GM12878 (cell line): ENCODE data around the gene LCP1.

ENCODE experiments used
- CHD4 ChIP-seq: fragments of 200-600 bp; sonication (generic); IDR thresholded peaks from 2 replicates; pipeline ENCODE4 v1.6.1; 2016; ENCODE audit warnings: mild to moderate bottlenecking
- EGR1 ChIP-seq, 2 experiments: IDR thresholded peaks; 1 replicate in 1 of 2; 2 replicates in 1 of 2; pipeline ENCODE4 v1.6.1; 2011 to 2012; ENCODE audit warnings: low read depth in 2 of 2, low read length in 2 of 2, borderline replicate concordance in 1 of 2, mild to moderate bottlenecking in 1 of 2, moderate library complexity in 1 of 2
- EP300 ChIP-seq, 2 experiments: fragments of 150-350 bp in 1 of 2; IDR thresholded peaks; 2 replicates each; pipeline ENCODE4 v1.6.1; 2011 to 2012; ENCODE audit warnings: low read depth in 2 of 2, low read length in 2 of 2, borderline replicate concordance in 1 of 2, improper control_type of control experiment in 1 of 2, inconsistent platforms in 1 of 2; ENCODE audit not compliant: control insufficient read depth in 1 of 2
- HCFC1 ChIP-seq: fragments of 150-350 bp; IDR thresholded peaks from 2 replicates; pipeline ENCODE4 v1.6.1; 2014; ENCODE audit warnings: low read length
- PML ChIP-seq: IDR thresholded peaks from 2 replicates; pipeline ENCODE4 v1.6.1; 2012; ENCODE audit warnings: low read length, inconsistent platforms
- POLR2AphosphoS5 ChIP-seq: IDR thresholded peaks from 2 replicates; pipeline ENCODE4 v1.6.1; 2011; ENCODE audit warnings: mild to moderate bottlenecking, low read length, inconsistent platforms
- RAD21 ChIP-seq: IDR thresholded peaks from 2 replicates; pipeline ENCODE4 v1.6.1; 2011; ENCODE audit warnings: mild to moderate bottlenecking, low read depth, low read length, moderate library complexity; ENCODE audit not compliant: insufficient read depth
- TAF1 ChIP-seq: IDR thresholded peaks from 2 replicates; pipeline ENCODE4 v1.6.1; 2011; ENCODE audit warnings: mild to moderate bottlenecking, low read depth, low read length, borderline replicate concordance
- TF ChIP-seq, protein P1 (sequence below), 3 experiments: IDR thresholded peaks in 2 of 3; conservative IDR thresholded peaks in 1 of 3; 2 replicates each; pipeline ENCODE4 v1.5.1; 2011; ENCODE audit warnings: low read depth in 3 of 3, low read length in 3 of 3, mild to moderate bottlenecking in 3 of 3, control low read depth in 2 of 3, moderate library complexity in 2 of 3, inconsistent platforms in 1 of 3, mixed read lengths in 1 of 3; ENCODE audit not compliant: control insufficient read depth in 2 of 3, insufficient read depth in 1 of 3; ENCODE audit errors: extremely low read depth in 1 of 3
- TF ChIP-seq, protein P2 (sequence below): IDR thresholded peaks from 2 replicates; pipeline ENCODE4 v1.6.1; 2011; ENCODE audit warnings: borderline replicate concordance, low read depth, mild to moderate bottlenecking, moderate library complexity, low read length; ENCODE audit not compliant: insufficient read depth, poor library complexity, severe bottlenecking

DNA sequence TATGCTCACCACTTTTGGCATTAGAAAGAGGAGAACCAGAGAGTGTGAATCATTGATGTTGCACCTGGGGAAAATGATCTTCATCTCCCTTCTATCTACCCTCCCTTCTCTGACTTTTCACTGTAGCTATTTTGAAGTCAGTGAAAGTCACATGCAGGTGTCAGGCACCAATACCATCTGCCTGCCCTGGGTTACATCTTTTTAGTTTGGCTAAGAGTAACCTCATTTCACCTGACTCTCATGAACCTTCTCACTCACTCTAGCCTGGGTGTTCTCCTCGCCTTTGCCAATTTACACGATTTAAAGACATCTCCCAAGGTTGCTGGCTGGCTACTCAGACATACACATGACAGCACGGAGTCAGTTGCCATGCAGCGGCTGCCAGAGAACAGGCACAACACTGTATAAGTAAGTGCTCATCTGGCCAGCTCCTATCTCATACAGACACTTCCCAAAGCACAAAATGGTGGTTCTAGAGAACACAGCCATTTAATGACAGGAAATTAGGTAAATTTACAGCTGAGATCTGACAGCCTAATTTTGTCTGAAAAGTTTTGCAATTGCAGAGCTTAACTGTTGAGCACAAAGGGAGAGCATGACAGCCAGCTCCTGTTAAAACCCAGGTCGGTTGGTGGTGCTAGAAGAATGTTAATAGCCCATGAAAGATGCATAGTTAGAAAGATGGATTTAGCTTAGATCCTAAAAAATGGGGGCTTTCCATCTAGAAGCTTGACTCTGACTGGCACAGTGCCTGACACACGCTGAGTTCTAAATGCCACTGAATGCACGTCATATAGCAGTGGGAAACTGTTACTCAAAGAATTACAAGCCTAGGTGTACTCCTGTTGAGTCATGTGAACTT is 32.5 kb downstream of the LCP1 start:
- TF ChIP-seq, protein P1, sequence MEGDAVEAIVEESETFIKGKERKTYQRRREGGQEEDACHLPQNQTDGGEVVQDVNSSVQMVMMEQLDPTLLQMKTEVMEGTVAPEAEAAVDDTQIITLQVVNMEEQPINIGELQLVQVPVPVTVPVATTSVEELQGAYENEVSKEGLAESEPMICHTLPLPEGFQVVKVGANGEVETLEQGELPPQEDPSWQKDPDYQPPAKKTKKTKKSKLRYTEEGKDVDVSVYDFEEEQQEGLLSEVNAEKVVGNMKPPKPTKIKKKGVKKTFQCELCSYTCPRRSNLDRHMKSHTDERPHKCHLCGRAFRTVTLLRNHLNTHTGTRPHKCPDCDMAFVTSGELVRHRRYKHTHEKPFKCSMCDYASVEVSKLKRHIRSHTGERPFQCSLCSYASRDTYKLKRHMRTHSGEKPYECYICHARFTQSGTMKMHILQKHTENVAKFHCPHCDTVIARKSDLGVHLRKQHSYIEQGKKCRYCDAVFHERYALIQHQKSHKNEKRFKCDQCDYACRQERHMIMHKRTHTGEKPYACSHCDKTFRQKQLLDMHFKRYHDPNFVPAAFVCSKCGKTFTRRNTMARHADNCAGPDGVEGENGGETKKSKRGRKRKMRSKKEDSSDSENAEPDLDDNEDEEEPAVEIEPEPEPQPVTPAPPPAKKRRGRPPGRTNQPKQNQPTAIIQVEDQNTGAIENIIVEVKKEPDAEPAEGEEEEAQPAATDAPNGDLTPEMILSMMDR (IDR thresholded peaks at IDR 0.05 in 2 of 3, conservative IDR thresholded peaks at IDR 0.05 in 1 of 3; ENCODE audit: control insufficient read depth in 2 of 3, extremely low read depth in 1 of 3, insufficient read depth in 1 of 3, low read depth in 3 of 3, low read length in 3 of 3): no peak
- TF ChIP-seq HCFC1 (no peak), EGR1 (IDR thresholded peaks at IDR 0.05; ENCODE audit: borderline replicate concordance in 1 of 2, low read depth in 2 of 2, low read length in 2 of 2) (no peak), EP300 (IDR thresholded peaks at IDR 0.05; ENCODE audit: borderline replicate concordance in 1 of 2, control insufficient read depth in 1 of 2, low read depth in 2 of 2, low read length in 2 of 2) (no peak), PML (no peak), POLR2AphosphoS5 (peak; percentile 67), RAD21 (no peak), TAF1 (no peak), CHD4 (no peak)
- TF ChIP-seq, protein P2, sequence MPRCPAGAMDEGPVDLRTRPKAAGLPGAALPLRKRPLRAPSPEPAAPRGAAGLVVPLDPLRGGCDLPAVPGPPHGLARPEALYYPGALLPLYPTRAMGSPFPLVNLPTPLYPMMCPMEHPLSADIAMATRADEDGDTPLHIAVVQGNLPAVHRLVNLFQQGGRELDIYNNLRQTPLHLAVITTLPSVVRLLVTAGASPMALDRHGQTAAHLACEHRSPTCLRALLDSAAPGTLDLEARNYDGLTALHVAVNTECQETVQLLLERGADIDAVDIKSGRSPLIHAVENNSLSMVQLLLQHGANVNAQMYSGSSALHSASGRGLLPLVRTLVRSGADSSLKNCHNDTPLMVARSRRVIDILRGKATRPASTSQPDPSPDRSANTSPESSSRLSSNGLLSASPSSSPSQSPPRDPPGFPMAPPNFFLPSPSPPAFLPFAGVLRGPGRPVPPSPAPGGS: peak; percentile 69
